Hindlimb muscle (tissue), 1 donor: ENCODE results near the gene ARHGEF9. TPM values are rescaled to one million over a fixed set of nuclear protein-coding genes. Genes with fewer than 3 reads are reported as not detected.
"Not testable (repeated sequence)": the region's sequence is repeated elsewhere in the genome, so short reads cannot be mapped to it uniquely, and the experiment has no call there.

Source experiments
- DNase-seq: peaks from one replicate; pipeline ENCODE4 v3.0.0-alpha.2; 2013
- polyA plus RNA-seq: library from polyadenylated mRNA; unstranded; fragments of 120-200 nt; gene quantifications from one replicate; pipeline ENCODE4 v1.2.1, GENCODE V29; 2013; ENCODE audit not compliant: insufficient read length

Gene ARHGEF9
- 21.7 TPM for polyA plus RNA-seq

DNA sequence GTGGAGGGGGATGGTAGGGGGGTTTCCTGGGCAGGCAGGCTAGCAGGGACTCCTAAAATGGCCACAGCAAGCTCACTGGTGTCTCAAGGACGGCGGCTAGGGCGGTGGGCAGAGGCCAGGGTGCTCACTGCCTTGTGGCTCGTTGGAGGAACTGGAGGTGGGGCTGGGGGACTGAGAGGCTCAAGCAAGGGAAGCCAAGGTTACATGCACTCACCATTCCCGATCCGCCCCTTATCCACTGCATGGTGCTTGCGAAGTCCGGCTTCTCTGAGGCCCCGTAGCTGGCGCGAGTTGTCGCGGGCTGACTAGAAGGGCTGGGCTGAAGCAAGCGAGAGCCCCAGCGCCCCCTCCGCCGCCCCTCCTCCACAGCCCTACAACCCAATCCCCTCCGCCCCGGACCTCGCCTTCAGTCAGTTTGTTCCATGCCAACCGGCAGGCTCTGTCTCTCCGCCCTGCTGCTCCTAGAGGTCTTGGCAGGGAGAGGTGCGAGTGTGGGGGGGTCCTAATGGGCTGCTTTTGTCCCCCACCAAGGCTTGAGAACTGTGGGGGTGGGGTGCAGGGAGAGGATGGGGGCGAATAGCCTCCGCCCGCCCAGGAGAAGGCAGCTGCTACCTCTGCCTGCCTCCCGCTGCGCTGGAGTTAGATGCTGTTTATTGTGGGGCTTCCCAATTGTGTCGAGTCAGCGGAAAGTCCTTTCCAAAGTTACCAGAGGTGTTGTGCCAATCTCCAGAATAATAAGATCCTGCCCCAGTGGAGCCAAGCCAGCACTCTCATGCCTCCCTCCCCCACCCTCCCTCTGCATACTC, at the start of gene ARHGEF9:
ARHGEF9 (minus strand) TSS at position 313 of the 806 bp plus-strand sequence; CDS start at position 244, 69 bp downstream.
- peak; percentile 62 for DNase-seq

GRCh38 chrX:63825446-63825845, 40.4 kb upstream of the ARHGEF9 start:
- not testable (repeated sequence) for DNase-seq

DNA sequence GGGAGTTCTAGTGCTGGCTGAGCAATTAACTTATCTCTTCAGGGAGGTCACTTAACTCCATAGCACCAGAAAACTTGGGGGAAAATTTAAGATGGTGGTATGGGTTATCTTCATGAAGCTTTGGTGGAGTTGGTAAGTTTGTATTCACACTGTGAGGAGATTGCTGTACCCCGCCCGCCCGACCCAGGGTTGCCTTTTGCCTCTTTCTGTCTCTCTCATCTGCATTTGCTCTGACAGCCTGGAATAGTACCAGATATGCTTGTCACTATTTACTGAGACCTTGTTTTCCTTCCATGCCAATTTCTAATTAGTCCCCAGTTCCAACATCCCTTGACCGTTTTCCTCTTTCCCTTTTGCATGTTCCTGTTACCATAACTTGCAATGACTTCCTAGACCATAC, 33.1 kb upstream of the ARHGEF9 start:
- no peak for DNase-seq

GRCh38 chrX:63817696-63818095, 32.7 kb upstream of the ARHGEF9 start:
- no peak for DNase-seq

DNA sequence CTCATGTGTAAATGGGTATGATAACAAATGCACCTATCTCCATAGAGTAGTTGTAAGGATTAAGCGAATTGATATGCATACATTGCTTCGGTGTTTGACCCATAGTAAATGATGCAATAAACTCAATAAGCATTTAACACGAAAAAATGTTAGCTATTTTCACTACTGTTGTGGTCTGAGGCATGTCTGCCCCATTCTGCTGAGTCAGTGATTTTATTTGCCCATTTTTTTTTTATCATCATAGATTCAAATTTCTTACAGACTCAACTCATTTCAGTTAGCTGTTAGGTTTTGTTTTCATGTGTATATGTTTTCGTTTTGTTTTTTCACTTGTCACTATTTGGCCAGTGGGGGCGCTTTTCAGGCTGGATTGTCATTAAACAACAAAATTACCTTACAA, 27.8 kb upstream of the ARHGEF9 start:
- no peak for DNase-seq

GRCh38 chrX:63810746-63811145, 25.7 kb upstream of the ARHGEF9 start:
- no peak for DNase-seq

- DNase-seq: no peak
Observed at GRCh38 chrX:63809173-63809572, 24.2 kb upstream of the ARHGEF9 start.

- not testable (repeated sequence) for DNase-seq
Observed at GRCh38 chrX:63795406-63795805, 10.4 kb upstream of the ARHGEF9 start.

DNA sequence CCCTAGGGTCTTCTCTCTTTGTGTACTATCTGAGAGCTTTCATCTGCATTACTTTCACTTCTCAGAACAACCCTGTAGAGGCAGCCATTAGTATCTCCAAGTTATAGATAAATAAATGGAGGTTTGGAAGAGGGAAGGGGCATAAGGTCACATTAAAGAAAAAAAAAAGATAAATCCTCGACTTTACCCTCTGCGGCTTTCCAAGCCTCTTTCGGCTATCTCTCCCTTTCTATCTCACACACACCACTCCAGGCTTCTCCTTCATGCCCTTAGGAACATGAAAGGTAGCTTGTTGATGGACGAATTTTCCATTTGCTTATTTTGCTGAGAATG, 660 bp upstream of the ARHGEF9 start:
- no peak for DNase-seq

- peak; percentile 8 for DNase-seq
Observed at GRCh38 chrX:63784346-63784901, 590 bp downstream of the ARHGEF9 start.

DNA sequence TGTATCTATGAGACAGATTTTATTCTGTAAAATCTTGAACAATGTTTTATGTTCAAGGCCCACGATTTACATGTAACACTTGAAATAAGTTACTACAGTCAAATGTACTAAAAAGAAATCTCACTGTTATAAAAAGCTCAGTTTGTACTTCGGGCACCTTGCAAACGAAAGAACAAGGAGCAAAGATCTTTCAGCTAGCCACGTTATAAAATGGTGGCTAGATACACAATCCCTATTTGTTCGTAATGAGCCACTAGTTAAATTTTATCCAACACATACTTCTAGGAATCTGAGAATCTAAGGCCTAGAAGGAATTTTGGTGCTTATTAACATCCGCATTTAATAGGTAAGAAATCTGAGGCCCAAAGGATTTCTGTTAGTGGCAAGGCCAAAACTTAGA, 2.5 kb downstream of the ARHGEF9 start:
- DNase-seq: no peak

DNA sequence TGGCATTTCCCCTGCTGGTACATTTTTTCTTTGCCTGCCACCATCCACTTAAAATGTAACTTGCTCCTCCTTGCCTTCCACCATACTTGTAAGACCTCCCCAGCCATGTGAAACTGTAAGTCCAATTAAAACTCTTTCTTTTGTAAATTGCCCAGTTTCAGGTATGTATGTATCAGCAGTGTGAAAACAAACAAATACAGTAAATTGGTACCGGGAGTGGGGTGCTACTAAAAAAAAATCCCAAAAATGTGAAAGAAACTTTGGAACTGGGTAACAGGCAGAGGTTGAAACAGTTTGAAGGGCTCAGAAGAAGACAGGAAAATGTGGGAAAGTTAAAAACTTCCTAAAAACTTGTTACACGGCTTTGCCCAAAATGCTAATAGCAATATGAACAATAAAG, 16.3 kb downstream of the ARHGEF9 start:
- DNase-seq: no peak

DNA sequence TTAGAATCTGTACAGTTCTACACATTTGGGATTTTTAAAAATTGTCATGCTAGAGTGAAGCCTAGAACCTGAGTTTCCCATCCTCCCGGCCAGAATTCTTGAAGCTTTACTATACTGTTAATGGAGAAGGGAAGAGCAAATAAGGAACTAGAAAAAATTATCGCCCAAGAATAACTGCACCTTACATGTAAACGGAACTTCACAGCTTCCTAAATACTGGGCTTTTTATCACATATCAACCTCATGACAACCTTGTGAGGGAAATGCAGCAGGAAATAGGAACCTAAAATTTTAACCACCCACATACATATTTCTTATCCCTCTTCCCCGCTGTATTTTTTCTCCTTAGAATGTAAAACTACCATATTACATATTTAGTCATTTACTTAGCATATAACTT, 19.3 kb downstream of the ARHGEF9 start:
- no peak for DNase-seq

GRCh38 chrX:63764946-63765345, 20.1 kb downstream of the ARHGEF9 start:
- DNase-seq: no peak

DNA sequence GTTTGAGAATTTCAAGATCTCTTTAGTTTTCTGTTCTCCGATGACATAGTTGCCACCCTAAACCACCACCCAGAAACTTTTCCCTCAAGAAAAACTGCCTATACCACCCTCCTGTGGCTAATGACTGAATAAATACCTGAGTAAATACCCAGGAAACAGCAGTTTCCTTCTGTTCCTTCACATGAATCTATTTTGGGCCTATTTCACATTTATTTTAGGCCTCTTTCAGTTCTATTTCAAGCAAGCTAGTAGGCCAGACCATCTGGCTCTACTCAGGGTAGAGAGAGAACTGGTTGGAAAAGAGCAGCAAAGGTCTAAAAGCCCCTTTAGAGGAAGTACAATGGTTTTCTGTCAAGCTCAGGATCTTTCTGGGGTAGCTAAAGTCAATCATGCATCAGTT, 23.4 kb downstream of the ARHGEF9 start:
- DNase-seq: no peak

GRCh38 chrX:63758011-63758410, 27.0 kb downstream of the ARHGEF9 start:
- no peak for DNase-seq

- DNase-seq: no peak
Observed at GRCh38 chrX:63755892-63756291, 29.1 kb downstream of the ARHGEF9 start.

DNA sequence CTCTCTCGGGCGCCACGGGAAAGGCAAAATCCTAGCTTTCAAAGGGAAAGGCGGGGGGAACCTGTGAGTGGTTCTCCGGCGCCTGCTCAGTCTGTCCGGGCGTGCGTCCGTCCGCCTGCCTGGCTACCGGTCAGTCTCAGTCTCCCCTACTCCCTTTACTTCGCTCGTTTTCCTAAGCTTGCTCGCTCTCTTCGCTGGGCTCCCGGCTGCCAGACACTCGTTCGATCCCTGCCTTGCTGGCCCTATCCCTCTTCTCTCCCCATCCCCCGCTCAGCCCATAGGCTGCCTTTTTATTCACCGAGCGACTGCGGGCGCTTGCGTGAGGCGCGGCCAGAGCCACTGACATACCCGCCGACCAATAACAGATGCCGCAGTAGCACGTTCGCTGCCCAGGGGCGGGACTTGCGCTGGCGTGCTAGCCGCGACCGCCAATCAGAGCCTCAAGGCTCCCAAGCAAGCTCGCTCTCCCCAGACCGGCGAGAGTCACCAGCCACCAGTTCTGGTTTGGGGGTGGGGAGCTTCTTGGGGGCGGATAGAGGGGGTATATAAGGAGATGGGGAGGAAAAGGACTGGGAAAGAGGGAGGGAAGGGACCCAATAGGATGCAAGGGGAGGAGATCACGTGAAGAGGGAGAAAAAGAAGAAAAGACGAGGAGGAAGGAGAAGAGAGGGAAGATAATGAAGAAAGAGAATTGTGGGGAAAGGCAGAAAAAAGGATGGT, 30.0 kb downstream of the ARHGEF9 start:
- DNase-seq: peak; percentile 91

DNA sequence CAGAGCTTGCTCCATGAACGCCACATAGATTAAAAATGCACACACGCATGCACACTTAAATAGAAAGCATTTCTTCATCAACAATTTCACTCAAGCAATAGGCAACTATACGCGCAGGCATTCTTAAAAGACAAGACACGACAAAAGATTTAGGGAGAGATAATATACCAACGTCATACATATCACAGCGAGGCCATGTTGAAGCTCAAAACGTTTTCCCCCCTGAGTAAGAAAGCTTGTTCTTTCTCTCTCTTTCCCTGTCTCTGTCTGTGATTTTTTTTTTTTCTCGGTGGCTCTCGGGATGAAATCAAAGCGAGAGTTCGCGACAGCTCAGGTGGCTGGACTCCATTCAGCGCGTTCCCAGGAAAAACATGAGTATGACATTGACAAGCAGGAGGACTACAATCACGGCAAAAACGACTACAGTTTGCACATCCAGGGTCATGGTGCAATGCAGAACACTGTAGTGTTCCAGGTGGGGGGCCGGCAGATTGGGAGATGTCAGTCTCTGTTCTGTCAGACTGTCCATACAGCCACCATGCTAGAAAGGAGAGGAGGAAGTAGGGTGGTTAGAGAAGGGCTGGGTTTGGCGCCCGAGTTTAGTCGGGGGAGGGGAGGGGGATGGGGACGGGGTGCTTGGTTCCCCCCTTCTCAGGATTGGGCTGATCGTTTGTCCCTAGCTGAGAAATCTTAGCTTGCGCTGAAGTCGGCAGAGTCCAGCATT, 30.7 kb downstream of the ARHGEF9 start:
- no peak for DNase-seq

- no peak for DNase-seq
Observed at GRCh38 chrX:63751481-63751880, 33.5 kb downstream of the ARHGEF9 start.

DNA sequence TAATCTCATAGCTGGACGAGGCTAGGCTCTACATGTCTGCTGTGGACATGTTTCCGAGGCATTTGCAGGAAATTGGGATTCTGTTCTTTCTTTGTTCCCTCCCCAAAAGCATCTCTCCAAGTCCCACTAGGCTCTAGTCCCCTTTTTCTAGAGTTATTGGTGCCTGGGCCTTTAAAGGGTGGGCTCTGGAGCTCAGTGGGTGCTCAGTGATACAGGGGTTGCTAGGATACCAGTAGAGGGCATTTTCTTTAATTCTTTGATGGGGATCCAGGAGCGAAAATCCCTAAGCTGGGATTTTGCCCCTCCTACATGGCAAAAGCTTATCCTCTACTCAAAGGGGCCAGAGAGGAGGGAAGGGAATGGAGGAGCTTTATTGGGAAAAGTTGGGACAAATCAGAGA, 34.2 kb downstream of the ARHGEF9 start:
- DNase-seq: no peak

DNA sequence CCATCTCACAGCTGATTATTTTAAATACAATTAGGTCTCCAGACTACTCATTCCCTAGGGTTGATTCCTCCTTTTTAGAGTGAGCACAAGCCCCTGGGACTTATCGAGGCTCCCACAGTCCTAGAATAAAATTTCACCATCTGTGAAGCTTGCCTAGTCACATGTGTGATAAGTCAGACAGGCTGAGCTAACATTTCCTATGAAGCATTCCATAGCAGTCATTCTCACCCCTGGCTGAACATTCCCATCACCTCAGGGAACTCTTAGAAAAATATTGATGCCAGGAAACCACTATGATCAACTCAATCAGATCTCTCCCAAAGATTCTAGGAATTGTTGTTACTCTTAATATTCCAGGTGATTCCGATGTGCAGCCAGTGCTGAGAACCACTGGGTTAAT, 37.7 kb downstream of the ARHGEF9 start:
- DNase-seq: no peak

GRCh38 chrX:63746715-63747114, 38.3 kb downstream of the ARHGEF9 start:
- no peak for DNase-seq
